ENCODE results near the gene RAP1A. TPM values are rescaled to one million over a fixed set of nuclear protein-coding genes. Genes with fewer than 3 reads are reported as not detected.

Gene RAP1A
- total RNA-seq, 1 donor = 17.0 TPM

DNA sequence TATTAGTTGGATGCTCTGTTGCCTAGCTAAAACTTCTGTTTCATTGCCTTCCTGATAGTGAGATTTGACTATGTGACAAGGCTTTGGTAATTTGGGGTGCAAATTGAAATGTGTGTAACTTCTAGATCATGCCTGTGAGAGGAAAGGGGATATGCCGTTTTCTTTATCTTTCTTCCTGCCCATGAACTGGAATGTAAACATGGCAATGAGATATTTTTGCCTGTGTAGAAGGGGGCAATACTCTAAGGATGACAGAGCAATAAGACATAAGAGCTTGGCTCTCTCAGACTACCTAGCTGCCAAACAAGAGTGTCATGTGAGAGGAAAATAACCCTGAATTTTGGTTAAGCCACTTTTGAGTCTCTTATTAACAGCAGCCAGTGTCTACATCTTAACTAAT, 49.7 kb downstream of the RAP1A start:
- Histone ChIP-seq H3K27me3 (ENCODE audit: insufficient read depth, low read length) (no peaks in the 10 kb centered on the region), H2AFZ (ENCODE audit: low read length) (no peak overlapping the region), H3K79me2 (ENCODE audit: insufficient read depth, low read length) (peaks cover 83% of the 10 kb centered on the region), H3K4me3 (ENCODE audit: insufficient read depth, low read length) (no peak overlapping the region), H3K4me2 (ENCODE audit: insufficient read depth, low read length) (no peak overlapping the region), H4K20me1 (ENCODE audit: insufficient read depth, low read length) (peaks cover 37% of the 10 kb centered on the region), H3K9me3 (ENCODE audit: low read depth, low read length) (no peaks in the 10 kb centered on the region), H3K27ac (ENCODE audit: low read depth, low read length) (no peak overlapping the region), H3K4me1 (ENCODE audit: insufficient read depth, low read length) (peaks cover 3% of the 10 kb centered on the region), H3K36me3 (ENCODE audit: insufficient read depth, low read length) (no peaks in the 10 kb centered on the region)
- peak; percentile 25 for DNase-seq (ENCODE audit: insufficient read length, low spot score, missing footprints)
- TF ChIP-seq, protein P1, sequence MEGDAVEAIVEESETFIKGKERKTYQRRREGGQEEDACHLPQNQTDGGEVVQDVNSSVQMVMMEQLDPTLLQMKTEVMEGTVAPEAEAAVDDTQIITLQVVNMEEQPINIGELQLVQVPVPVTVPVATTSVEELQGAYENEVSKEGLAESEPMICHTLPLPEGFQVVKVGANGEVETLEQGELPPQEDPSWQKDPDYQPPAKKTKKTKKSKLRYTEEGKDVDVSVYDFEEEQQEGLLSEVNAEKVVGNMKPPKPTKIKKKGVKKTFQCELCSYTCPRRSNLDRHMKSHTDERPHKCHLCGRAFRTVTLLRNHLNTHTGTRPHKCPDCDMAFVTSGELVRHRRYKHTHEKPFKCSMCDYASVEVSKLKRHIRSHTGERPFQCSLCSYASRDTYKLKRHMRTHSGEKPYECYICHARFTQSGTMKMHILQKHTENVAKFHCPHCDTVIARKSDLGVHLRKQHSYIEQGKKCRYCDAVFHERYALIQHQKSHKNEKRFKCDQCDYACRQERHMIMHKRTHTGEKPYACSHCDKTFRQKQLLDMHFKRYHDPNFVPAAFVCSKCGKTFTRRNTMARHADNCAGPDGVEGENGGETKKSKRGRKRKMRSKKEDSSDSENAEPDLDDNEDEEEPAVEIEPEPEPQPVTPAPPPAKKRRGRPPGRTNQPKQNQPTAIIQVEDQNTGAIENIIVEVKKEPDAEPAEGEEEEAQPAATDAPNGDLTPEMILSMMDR (IDR thresholded peaks at IDR 0.05; ENCODE audit: extremely low read depth, low read depth, low read length) = no peak

DNA sequence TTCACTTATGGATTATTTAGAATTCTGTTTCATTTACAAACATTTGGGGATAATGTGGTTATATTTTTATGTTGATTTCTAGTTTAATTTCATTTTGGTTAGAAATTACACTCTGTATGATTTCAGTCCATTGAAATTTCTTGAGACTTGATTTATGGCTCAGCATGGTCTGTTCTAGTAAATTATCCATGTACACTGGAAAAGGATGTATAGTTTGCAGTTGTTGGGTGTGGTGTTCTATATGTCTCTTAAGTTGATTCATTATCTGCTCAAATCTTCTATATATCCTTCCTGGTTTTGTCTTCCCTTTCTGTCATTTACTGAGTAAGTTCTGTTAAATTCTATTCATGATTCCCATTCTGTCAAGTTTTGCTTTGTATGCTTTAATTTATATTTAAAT, 52.3 kb downstream of the RAP1A start:
- Histone ChIP-seq H3K4me3 (ENCODE audit: insufficient read depth, low read length) (no peak overlapping the region), H3K9me3 (ENCODE audit: low read depth, low read length) (no peaks in the 10 kb centered on the region), H3K4me1 (ENCODE audit: insufficient read depth, low read length) (peaks cover 3% of the 10 kb centered on the region), H4K20me1 (ENCODE audit: insufficient read depth, low read length) (peaks cover 26% of the 10 kb centered on the region), H3K79me2 (ENCODE audit: insufficient read depth, low read length) (peaks cover 75% of the 10 kb centered on the region), H3K36me3 (ENCODE audit: insufficient read depth, low read length) (no peaks in the 10 kb centered on the region), H3K27me3 (ENCODE audit: insufficient read depth, low read length) (no peaks in the 10 kb centered on the region), H2AFZ (ENCODE audit: low read length) (no peak overlapping the region), H3K4me2 (ENCODE audit: insufficient read depth, low read length) (no peak overlapping the region), H3K27ac (ENCODE audit: low read depth, low read length) (no peak overlapping the region)
- TF ChIP-seq, protein P1 (IDR thresholded peaks at IDR 0.05; ENCODE audit: extremely low read depth, low read depth, low read length) = no peak
- DNase-seq (ENCODE audit: insufficient read length, low spot score, missing footprints) = no peak

DNA sequence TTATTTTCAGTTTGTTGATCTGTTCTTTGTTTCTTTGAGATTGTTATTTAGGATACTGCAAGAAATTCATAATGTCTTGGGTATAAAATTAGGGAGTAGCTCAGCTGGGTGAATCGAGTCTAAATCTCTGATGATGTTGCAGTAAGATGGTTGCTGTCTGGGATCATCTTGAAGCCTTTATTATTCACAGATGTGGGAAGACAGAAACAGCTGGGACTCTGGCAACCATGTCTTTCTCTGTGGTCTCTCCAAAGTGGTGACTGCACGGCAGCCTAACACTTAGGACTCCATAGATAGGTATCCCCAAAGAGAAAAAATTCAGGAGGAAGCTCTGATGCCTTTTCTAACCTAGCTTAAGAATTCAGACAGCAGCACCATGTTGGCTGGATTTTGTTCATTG, 52.7 kb downstream of the RAP1A start:
- no peaks in the 10 kb centered on the region for H3K36me3 ChIP-seq (ENCODE audit: insufficient read depth, low read length)
- H4K20me1 ChIP-seq (ENCODE audit: insufficient read depth, low read length) = peaks cover 23% of the 10 kb centered on the region
- no peak for DNase-seq (ENCODE audit: insufficient read length, low spot score, missing footprints)
- H3K79me2 ChIP-seq (ENCODE audit: insufficient read depth, low read length) = peaks cover 78% of the 10 kb centered on the region
- H3K9me3 ChIP-seq (ENCODE audit: low read depth, low read length) = no peaks in the 10 kb centered on the region
- no peaks in the 10 kb centered on the region for H3K27me3 ChIP-seq (ENCODE audit: insufficient read depth, low read length)
- TF ChIP-seq, protein P1 (IDR thresholded peaks at IDR 0.05; ENCODE audit: extremely low read depth, low read depth, low read length) = no peak
- H3K27ac ChIP-seq (ENCODE audit: low read depth, low read length) = no peak overlapping the region
- H3K4me3 ChIP-seq (ENCODE audit: insufficient read depth, low read length) = no peak overlapping the region
- no peak overlapping the region for H2AFZ ChIP-seq (ENCODE audit: low read length)
- H3K4me1 ChIP-seq (ENCODE audit: insufficient read depth, low read length) = no peaks in the 10 kb centered on the region
- H3K4me2 ChIP-seq (ENCODE audit: insufficient read depth, low read length) = no peak overlapping the region

DNA sequence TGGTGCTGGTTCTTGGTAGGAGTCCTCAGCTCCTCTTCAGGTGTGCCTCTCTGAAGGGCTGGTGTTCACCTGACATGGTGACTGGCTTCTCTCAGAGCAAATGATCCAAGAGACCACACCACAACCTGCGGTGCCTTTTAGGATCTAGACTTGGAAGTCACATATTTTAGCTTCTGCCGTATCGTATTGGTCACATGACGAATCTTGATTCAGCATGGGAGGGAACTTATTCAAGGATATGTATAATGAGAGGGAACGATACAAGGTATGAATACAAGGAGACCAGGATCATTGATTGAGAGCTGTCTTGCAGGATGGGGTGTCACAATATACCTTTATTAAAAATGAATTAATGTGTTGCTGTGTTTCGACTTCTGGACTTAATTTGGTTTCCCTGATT, 58.0 kb downstream of the RAP1A start:
- Histone ChIP-seq H4K20me1 (ENCODE audit: insufficient read depth, low read length) (peaks cover 8% of the 10 kb centered on the region), H3K79me2 (ENCODE audit: insufficient read depth, low read length) (peaks cover 53% of the 10 kb centered on the region), H3K4me2 (ENCODE audit: insufficient read depth, low read length) (no peak overlapping the region), H2AFZ (ENCODE audit: low read length) (no peak overlapping the region), H3K36me3 (ENCODE audit: insufficient read depth, low read length) (no peaks in the 10 kb centered on the region), H3K9me3 (ENCODE audit: low read depth, low read length) (no peaks in the 10 kb centered on the region), H3K4me3 (ENCODE audit: insufficient read depth, low read length) (no peak overlapping the region), H3K27me3 (ENCODE audit: insufficient read depth, low read length) (no peaks in the 10 kb centered on the region), H3K27ac (ENCODE audit: low read depth, low read length) (no peak overlapping the region), H3K4me1 (ENCODE audit: insufficient read depth, low read length) (no peaks in the 10 kb centered on the region)
- no peak for DNase-seq (ENCODE audit: insufficient read length, low spot score, missing footprints)
- TF ChIP-seq, protein P1 (IDR thresholded peaks at IDR 0.05; ENCODE audit: extremely low read depth, low read depth, low read length) = no peak

All from osteoblast (primary cell).